GM12874 (cell line): ENCODE data around the gene ALDOA.

Experiments
- TF ChIP-seq, protein P1 (sequence below): IDR thresholded peaks from 2 replicates; pipeline ENCODE4 v1.5.1; 2011; ENCODE audit warnings: low read depth, mild to moderate bottlenecking, control low read depth, low read length, moderate library complexity; ENCODE audit not compliant: insufficient read depth

ALDOA gene

GRCh38 chr16:30031477-30031918 lies 34.1 kb upstream of the ALDOA start:
- TF ChIP-seq, protein P1, sequence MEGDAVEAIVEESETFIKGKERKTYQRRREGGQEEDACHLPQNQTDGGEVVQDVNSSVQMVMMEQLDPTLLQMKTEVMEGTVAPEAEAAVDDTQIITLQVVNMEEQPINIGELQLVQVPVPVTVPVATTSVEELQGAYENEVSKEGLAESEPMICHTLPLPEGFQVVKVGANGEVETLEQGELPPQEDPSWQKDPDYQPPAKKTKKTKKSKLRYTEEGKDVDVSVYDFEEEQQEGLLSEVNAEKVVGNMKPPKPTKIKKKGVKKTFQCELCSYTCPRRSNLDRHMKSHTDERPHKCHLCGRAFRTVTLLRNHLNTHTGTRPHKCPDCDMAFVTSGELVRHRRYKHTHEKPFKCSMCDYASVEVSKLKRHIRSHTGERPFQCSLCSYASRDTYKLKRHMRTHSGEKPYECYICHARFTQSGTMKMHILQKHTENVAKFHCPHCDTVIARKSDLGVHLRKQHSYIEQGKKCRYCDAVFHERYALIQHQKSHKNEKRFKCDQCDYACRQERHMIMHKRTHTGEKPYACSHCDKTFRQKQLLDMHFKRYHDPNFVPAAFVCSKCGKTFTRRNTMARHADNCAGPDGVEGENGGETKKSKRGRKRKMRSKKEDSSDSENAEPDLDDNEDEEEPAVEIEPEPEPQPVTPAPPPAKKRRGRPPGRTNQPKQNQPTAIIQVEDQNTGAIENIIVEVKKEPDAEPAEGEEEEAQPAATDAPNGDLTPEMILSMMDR, result no peak

DNA sequence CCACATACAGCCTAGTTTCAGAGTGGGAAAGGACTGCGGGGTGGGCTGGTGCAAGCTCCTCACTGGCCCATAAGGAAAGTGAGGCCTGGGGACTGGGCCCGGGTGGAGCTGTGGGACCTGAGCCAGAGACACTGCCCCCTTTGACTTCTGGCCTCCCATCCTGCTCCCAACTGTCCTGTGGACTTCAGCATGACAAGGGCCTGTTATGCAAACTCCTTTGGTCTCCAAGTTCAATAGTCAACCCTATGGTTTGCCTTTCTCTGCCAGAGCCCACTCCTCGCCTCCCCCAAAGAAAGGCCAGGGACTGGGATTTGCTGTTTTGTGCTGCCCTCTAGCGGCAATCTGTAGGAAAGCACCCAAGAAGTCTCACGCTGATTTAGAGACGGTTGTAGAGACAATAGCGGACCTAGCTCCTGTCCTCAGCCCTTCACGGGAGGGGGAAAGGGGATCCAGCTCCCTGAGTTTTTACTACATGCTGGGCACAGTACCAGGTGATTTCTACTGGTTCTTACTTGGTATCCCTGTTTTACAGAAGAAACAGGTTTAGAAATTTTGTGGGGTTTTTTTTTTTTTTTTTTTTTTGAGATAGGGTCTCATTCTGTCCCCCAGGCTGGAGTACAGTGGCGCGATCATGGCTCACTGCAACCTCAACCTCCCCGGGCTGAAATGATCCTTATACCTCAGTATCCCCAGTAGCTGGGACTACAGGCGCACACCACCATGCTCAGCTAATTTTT lies 33.3 kb upstream of the ALDOA start:
- TF ChIP-seq, protein P1, result peak; percentile 83

- TF ChIP-seq, protein P1, result no peak
These were observed 32.3 kb upstream of the ALDOA start for GRCh38 chr16:30033270-30033669.

GRCh38 chr16:30040221-30040620 lies 25.3 kb upstream of the ALDOA start:
- TF ChIP-seq, protein P1, result no peak

GRCh38 chr16:30041841-30042240 lies 23.7 kb upstream of the ALDOA start:
- TF ChIP-seq, protein P1, result peak; percentile 26; the same call in 1 of the 2 replicates

DNA sequence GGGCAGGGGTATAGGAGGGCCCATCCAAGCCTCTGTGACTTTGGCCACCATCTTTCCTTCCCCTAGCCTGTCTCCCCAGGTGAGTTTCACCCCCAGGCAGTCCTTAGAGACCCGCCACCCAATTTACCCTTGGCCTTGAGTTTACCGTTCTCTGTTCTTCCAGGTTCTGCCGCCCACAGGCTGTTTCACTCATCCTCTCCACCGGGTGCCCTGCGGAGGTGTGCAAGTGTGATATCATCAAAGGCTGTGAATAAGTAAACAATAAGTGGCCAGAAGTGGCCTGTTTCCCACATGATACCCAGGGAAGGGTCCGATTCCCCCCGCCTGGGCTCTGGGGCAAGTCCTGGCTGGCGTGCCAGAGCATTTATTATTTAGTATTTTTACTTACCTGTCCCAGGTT lies 19.4 kb upstream of the ALDOA start:
- TF ChIP-seq, protein P1, result no peak

DNA sequence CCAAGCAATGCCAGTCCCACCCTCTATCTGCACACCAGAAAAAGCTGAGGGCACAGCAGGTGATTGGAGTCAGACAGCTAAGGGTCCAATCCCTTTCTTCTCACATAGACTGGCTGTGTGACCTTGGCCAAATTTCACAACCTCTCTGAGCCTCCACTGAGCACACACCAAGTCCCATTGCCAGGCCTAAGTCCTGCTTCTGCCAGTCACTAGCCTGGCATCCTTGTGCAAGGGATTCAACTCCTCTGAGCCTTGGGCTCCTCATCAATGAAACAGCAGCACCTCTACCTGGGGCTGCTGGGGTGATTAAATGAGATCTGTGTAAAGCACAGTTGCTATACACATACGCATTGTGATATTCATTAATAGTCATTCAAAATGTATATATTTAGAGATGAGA lies 19.0 kb upstream of the ALDOA start:
- TF ChIP-seq, protein P1, result no peak

GRCh38 chr16:30049871-30050270 lies 15.7 kb upstream of the ALDOA start:
- TF ChIP-seq, protein P1, result no peak
